T-helper 1 cell (primary cell): ENCODE results near the gene SEMA4A.
"Not testable (repeated sequence)": the region's sequence is repeated elsewhere in the genome, so short reads cannot be mapped to it uniquely, and the experiment has no call there.

ENCODE experiments used
- DNase-seq, 5 donors: peaks; one replicate each; pipeline ENCODE4 v3.0.0-alpha.2; 2012 to 2020

The SEMA4A gene

GRCh38 chr1:156198831-156199349 is 45.5 kb downstream of the SEMA4A start:
- DNase-seq: peak in 1 of 5 donors; percentile 55

GRCh38 chr1:156200044-156200443 is 46.7 kb downstream of the SEMA4A start:
- no peak for DNase-seq

- DNase-seq: no peak
Measured at GRCh38 chr1:156203331-156203730, 49.9 kb downstream of the SEMA4A start.

- no peak for DNase-seq
Measured at GRCh38 chr1:156204686-156205085, 51.3 kb downstream of the SEMA4A start.

GRCh38 chr1:156211243-156211642 is 57.9 kb downstream of the SEMA4A start:
- DNase-seq: no peak

GRCh38 chr1:156212130-156212529 is 58.7 kb downstream of the SEMA4A start:
- no peak for DNase-seq

GRCh38 chr1:156212833-156213643 is 59.7 kb downstream of the SEMA4A start, which contains the start of gene PMF1:
Gene PMF1, plus strand, starts transcription at chr1:156213007. Its CDS starts 9 bp downstream, at chr1:156213016.
- DNase-seq: peak; percentile 90 to 97 (median 93)

GRCh38 chr1:156213644-156213966 is 60.2 kb downstream of the SEMA4A start:
- DNase-seq: no peak

GRCh38 chr1:156214024-156214748 is 60.8 kb downstream of the SEMA4A start:
- peak in 1 of 5 donors; percentile 66 for DNase-seq

- DNase-seq: not testable (repeated sequence)
Measured at GRCh38 chr1:156216361-156217086, 63.1 kb downstream of the SEMA4A start.

- DNase-seq: peak in 1 of 5 donors; percentile 93
Measured at GRCh38 chr1:156217871-156218270, 64.5 kb downstream of the SEMA4A start.

GRCh38 chr1:156220226-156220625 is 66.8 kb downstream of the SEMA4A start:
- no peak for DNase-seq

GRCh38 chr1:156221986-156222692 is 68.8 kb downstream of the SEMA4A start:
- DNase-seq: no peak

GRCh38 chr1:156225677-156226014 is 72.3 kb downstream of the SEMA4A start:
- DNase-seq: no peak

- DNase-seq: peak in 1 of 5 donors; percentile 74
Measured at GRCh38 chr1:156226116-156226538, 72.7 kb downstream of the SEMA4A start.

- no peak for DNase-seq
Measured at GRCh38 chr1:156226782-156227181, 73.4 kb downstream of the SEMA4A start.
